IMR-90 (cell line): ENCODE data around the gene RYK. TPM values are rescaled to one million over a fixed set of nuclear protein-coding genes. Genes with fewer than 3 reads are reported as not detected.
A peak's percentile ranks its signal among the peaks of the same experiment; 100 is the strongest.

Source experiments
- ATAC-seq: fragments of 200-7000 bp; cut with Tn5 transposase; 2 replicates; pipeline ENCODE4 v1.9.1; 2020; ENCODE audit warnings: low read depth, mild to moderate bottlenecking, moderate library complexity
- BruUV-seq: library from RNA; stranded (reverse); fragments of 400-500 nt; replicated peaks from 2 replicates; lab custom pipeline; 2021; lab: Mats Ljungman, UMichigan
- CTCF ChIA-PET: fragments of 300-600 bp; formaldehyde crosslinking; extraction: SDS; loops from one replicate; lab custom pipeline; 2021; ENCODE audit warnings: antibody characterized with exemption; lab: Yijun Ruan, JAX
- POLR2A ChIA-PET: fragments of 300-600 bp; sonication (Branson Sonifier 250); formaldehyde crosslinking; loops from one replicate; lab custom pipeline; 2022; ENCODE audit warnings: antibody characterized with exemption; ENCODE audit not compliant: unreplicated experiment; lab: Charles Lee
- DNase-seq: peaks from one replicate; pipeline ENCODE4 v3.0.0; 2013
- H2AFZ ChIP-seq: replicated peaks from 2 replicates; pipeline ENCODE3; 2013; ENCODE audit warnings: low read length, mild to moderate bottlenecking; ENCODE audit not compliant: poor library complexity
- H2AK5ac ChIP-seq: 2 replicates; pipeline ENCODE4 v1.6.1; 2013; ENCODE audit warnings: low read depth, low read length, inconsistent platforms
- H2AK9ac ChIP-seq: replicated peaks from 2 replicates; pipeline ENCODE3; 2013; ENCODE audit warnings: mild to moderate bottlenecking, low read depth, low read length, moderate library complexity; ENCODE audit not compliant: poor library complexity
- H2BK120ac ChIP-seq: 2 replicates; pipeline ENCODE4 v1.6.1; 2013; ENCODE audit warnings: low read depth, low read length, inconsistent platforms
- H2BK15ac ChIP-seq: 3 replicates; pipeline ENCODE4 v1.6.1; 2013; ENCODE audit warnings: low read depth, low read length, inconsistent platforms
- H2BK20ac ChIP-seq: 2 replicates; pipeline ENCODE4 v1.6.1; 2013; ENCODE audit warnings: low read depth, mild to moderate bottlenecking, inconsistent platforms, low read length, moderate library complexity
- H2BK5ac ChIP-seq: 2 replicates; pipeline ENCODE4 v1.6.1; 2013; ENCODE audit warnings: mild to moderate bottlenecking, low read depth, low read length, inconsistent platforms; ENCODE audit not compliant: poor library complexity, severe bottlenecking
- H3K14ac ChIP-seq: replicated peaks from 2 replicates; pipeline ENCODE4 v1.6.1; 2013; ENCODE audit warnings: low read depth, low read length, inconsistent platforms
- H3K18ac ChIP-seq: 2 replicates; pipeline ENCODE4 v1.6.1; 2013; ENCODE audit warnings: low read depth, low read length, control low read depth
- H3K23ac ChIP-seq: 2 replicates; pipeline ENCODE4 v1.6.1; 2013; ENCODE audit warnings: low read depth, low read length, inconsistent platforms
- H3K27ac ChIP-seq: 2 replicates; pipeline ENCODE4 v1.5.1; 2013; ENCODE audit warnings: mild to moderate bottlenecking, control low read depth, low read length; ENCODE audit not compliant: insufficient read depth
- H3K27me3 ChIP-seq: 2 replicates; pipeline ENCODE4 v1.6.1; 2013; ENCODE audit warnings: low read length; ENCODE audit not compliant: control insufficient read depth, insufficient read depth
- H3K36me3 ChIP-seq: 2 replicates; pipeline ENCODE4 v1.6.1; 2013; ENCODE audit warnings: low read length, mixed read lengths; ENCODE audit not compliant: control insufficient read depth, insufficient read depth
- H3K4ac ChIP-seq: 2 replicates; pipeline ENCODE4 v1.6.1; 2013; ENCODE audit warnings: low read depth, low read length, inconsistent platforms
- H3K4me1 ChIP-seq: 2 replicates; pipeline ENCODE4 v1.6.1; 2013; ENCODE audit warnings: low read length, mixed read lengths; ENCODE audit not compliant: control insufficient read depth, insufficient read depth
- H3K4me2 ChIP-seq: 2 replicates; pipeline ENCODE4 v1.6.1; 2013; ENCODE audit warnings: low read depth, mild to moderate bottlenecking, control low read depth, low read length, moderate library complexity
- H3K4me3 ChIP-seq: 2 replicates; pipeline ENCODE4 v1.5.1; 2013; ENCODE audit warnings: low read depth, mild to moderate bottlenecking, control low read depth, low read length, moderate library complexity; ENCODE audit not compliant: insufficient read depth
- H3K56ac ChIP-seq: 2 replicates; pipeline ENCODE4 v1.6.1; 2013; ENCODE audit warnings: low read length, inconsistent platforms; ENCODE audit not compliant: insufficient read depth; ENCODE audit errors: extremely low read depth
- H3K79me1 ChIP-seq, 2 experiments: 2 replicates each; pipeline ENCODE4 v1.6.1; 2013; ENCODE audit warnings: low read length in 2 of 2, inconsistent platforms in 1 of 2, low read depth in 1 of 2
- H3K9ac ChIP-seq: 2 replicates; pipeline ENCODE4 v1.6.1; 2013; ENCODE audit warnings: low read depth, low read length, control low read depth
- H3K9me1 ChIP-seq: 2 replicates; pipeline ENCODE4 v1.6.1; 2013; ENCODE audit warnings: low read length, inconsistent platforms; ENCODE audit not compliant: insufficient read depth
- H3K9me3 ChIP-seq: 2 replicates; pipeline ENCODE4 v1.6.1; 2013; ENCODE audit warnings: low read length; ENCODE audit not compliant: control insufficient read depth, insufficient read depth
- H4K20me1 ChIP-seq: 2 replicates; pipeline ENCODE4 v1.6.1; 2013; ENCODE audit warnings: low read length, inconsistent platforms; ENCODE audit not compliant: insufficient read depth
- H4K5ac ChIP-seq: 2 replicates; pipeline ENCODE4 v1.6.1; 2013; ENCODE audit warnings: mild to moderate bottlenecking, low read depth, low read length, control low read depth
- H4K8ac ChIP-seq, 2 experiments: 2 replicates each; pipeline ENCODE4 v1.6.1; 2013; ENCODE audit warnings: low read depth in 2 of 2, low read length in 2 of 2, control low read depth in 1 of 2, inconsistent platforms in 1 of 2
- H4K91ac ChIP-seq: 2 replicates; pipeline ENCODE4 v1.6.1; 2013; ENCODE audit warnings: low read depth, low read length, inconsistent platforms; ENCODE audit not compliant: insufficient read depth
- CEBPB ChIP-seq: IDR thresholded peaks from 2 replicates; pipeline ENCODE4 v1.6.1; 2012; ENCODE audit warnings: low read depth, low read length, improper control_type of control experiment
- CTCF ChIP-seq: conservative IDR thresholded peaks from 2 replicates; pipeline ENCODE4 v1.5.1; 2012; ENCODE audit warnings: mild to moderate bottlenecking, low read depth, low read length, improper control_type of control experiment
- FOS ChIP-seq: fragments of 150-350 bp; IDR thresholded peaks from 2 replicates; pipeline ENCODE4 v1.6.1; 2016; ENCODE audit warnings: low read depth, low read length
- MAFK ChIP-seq: IDR thresholded peaks from 2 replicates; pipeline ENCODE4 v1.6.1; 2012; ENCODE audit warnings: low read depth, low read length, improper control_type of control experiment
- MAZ ChIP-seq: IDR thresholded peaks from 2 replicates; pipeline ENCODE4 v1.6.1; 2012; ENCODE audit warnings: low read depth, mild to moderate bottlenecking, low read length, improper control_type of control experiment, moderate library complexity, borderline replicate concordance
- NFE2L2 ChIP-seq: fragments of 150-350 bp; IDR thresholded peaks from 2 replicates; pipeline ENCODE4 v1.6.1; 2016; ENCODE audit warnings: low read depth, mild to moderate bottlenecking, low read length
- RAD21 ChIP-seq: IDR thresholded peaks from 2 replicates; pipeline ENCODE4 v1.6.1; 2012; ENCODE audit warnings: low read length, improper control_type of control experiment
- RCOR1 ChIP-seq: IDR thresholded peaks from 2 replicates; pipeline ENCODE4 v1.6.1; 2012; ENCODE audit warnings: mild to moderate bottlenecking, low read length, improper control_type of control experiment; ENCODE audit not compliant: insufficient replicate concordance
- USF2 ChIP-seq: fragments of 150-350 bp; IDR thresholded peaks from 2 replicates; pipeline ENCODE4 v1.6.1; 2017; ENCODE audit warnings: mild to moderate bottlenecking, antibody characterized with exemption, low read length, low read depth
- WGBS, 2 experiments: methylation state at CpG; one replicate each; pipeline versions ENCODE4 v1.1.5 to v1.1.7; 2013; ENCODE audit warnings: missing lambda C conversion rate in 2 of 2; ENCODE audit not compliant: insufficient read length in 1 of 2; ENCODE audit errors: extremely low coverage in 2 of 2; 5-methylcytosine and 5-hydroxymethylcytosine counted together
- dilution Hi-C: fragments of 300-500 bp; cut with HindIII; formaldehyde crosslinking; loops from one replicate; pipeline ENCODE4 v1.14.3; 2018; ENCODE audit warnings: low sequenced_read_pairs; ENCODE audit not compliant: unreplicated experiment
- in situ Hi-C: fragments of 300-500 bp; cut with MboI; formaldehyde crosslinking; loops from 3 replicates; pipeline ENCODE4 v1.14.3; 2019; ENCODE audit warnings: low sequenced_read_pairs, inconsistent platforms, mixed read lengths
- intact Hi-C: fragments of 100-400 bp; cut with micrococcal nuclease; formaldehyde crosslinking; loops from 2 replicates; pipeline ENCODE4 v1.10.0; 2022
- polyA plus RNA-seq, 3 experiments: library from polyadenylated mRNA; depleted of rRNA; stranded (reverse); fragments of >200 nt; gene quantifications; 2 replicates each; pipeline ENCODE4 v1.2.3, GENCODE V29; 2012; ENCODE audit warnings: low replicate concordance in 1 of 3
- total RNA-seq: library from RNA; depleted of rRNA; stranded (reverse); fragments of >200 nt; gene quantifications from 2 replicates; pipeline ENCODE4 v1.2.3, GENCODE V29; 2012

RYK gene
- total and polyA plus RNA-seq, 2 of the 4 experiments (the other 2 are of a cell fraction), result 42.4 to 106 TPM

- Histone ChIP-seq H3K36me3 (peaks cover 3% of the 10 kb centered on the region), H2BK15ac (no peak overlapping the region), H2AK9ac (no peak overlapping the region), H3K14ac (peak overlapping the region; percentile 96), H4K91ac (peak overlapping the region; percentile 58; the same call in 1 of the 2 replicates), H3K9me3 (no peaks in the 10 kb centered on the region), H3K79me1 (peaks cover 4 to 45% of the 10 kb centered on the region in 2 experiments), H3K27ac (peak overlapping the region; percentile 28; the same call in 1 of the 2 replicates), H4K8ac (no peak overlapping the region), H3K18ac (peak overlapping the region; percentile 36; the same call in 1 of the 2 replicates), H3K27me3 (no peaks in the 10 kb centered on the region), H3K4me1 (peaks cover 7% of the 10 kb centered on the region), H2BK120ac (no peak overlapping the region), H2BK20ac (no peak overlapping the region), H4K20me1 (peaks cover 46% of the 10 kb centered on the region), H2BK5ac (peak overlapping the region; percentile 90), H3K9ac (peak overlapping the region; percentile 87; the same call in 1 of the 2 replicates), H3K4me3 (peak overlapping the region; percentile 71), H3K56ac (peak overlapping the region; percentile 47), H3K9me1 (peaks cover 8% of the 10 kb centered on the region), H3K4me2 (peak overlapping the region; percentile 99), H2AK5ac (no peak overlapping the region), H3K23ac (peak overlapping the region; percentile 98), H3K4ac (no peak overlapping the region; the same call in 1 of the 2 replicates), H2AFZ (no peak overlapping the region), H4K5ac (no peak overlapping the region)
- dilution Hi-C loops (no loop called here), in situ Hi-C loops (no loop called here), intact Hi-C loops (loop anchor here (5.0 kb wide), 1 partner anchor 37 kb away; no protein-coding TSS in a partner anchor)
- TSS peak; percentile 40 for BruUV-seq
- ChIA-PET CTCF (no interaction called here), POLR2A (no interaction called here)
- DNase-seq, result no peak
- WGBS, 2 experiments, result 0% methylated on average over 1 of the region's 4 CpGs; no CpG with 5 or more reads in 1 of the 2 experiments
- no peak for TF ChIP-seq USF2
- TF ChIP-seq CTCF, result no peak
- no peak for TF ChIP-seq MAZ
- no peak for TF ChIP-seq RCOR1
- TF ChIP-seq NFE2L2, result no peak
- no peak for TF ChIP-seq MAFK
- TF ChIP-seq FOS, result no peak
- no peak for TF ChIP-seq CEBPB
- TF ChIP-seq RAD21, result no peak
- no peak for ATAC-seq
Observed at GRCh38 chr3:134249296-134249841, 1.3 kb downstream of the RYK start.
